ENCODE measurements around the gene DAD1. TPM values are rescaled to one million over a fixed set of nuclear protein-coding genes. Genes with fewer than 3 reads are reported as not detected.
"Not testable (repeated sequence)": the region's sequence is repeated elsewhere in the genome, so short reads cannot be mapped to it uniquely, and the experiment has no call there.

The DAD1 gene
- total RNA-seq, 1 experiment from 2014 or later = 155 TPM

GRCh38 chr14:22569106-22569736 is 19.8 kb downstream of the DAD1 start:
- Histone ChIP-seq H3K9me3 (ENCODE audit: insufficient read depth, low read depth) (no peaks in the 10 kb centered on the region), H3K4me1 (replicated peaks; ENCODE audit: insufficient read depth) (peaks cover 7% of the 10 kb centered on the region; the same call in 1 of the 2 replicates), H3K27ac (no peak overlapping the region), H3K4me2 (no peak overlapping the region), H3K79me2 (ENCODE audit: low read depth) (peaks cover 20% of the 10 kb centered on the region), H3K27me3 (ENCODE audit: insufficient read depth, low read depth) (no peaks in the 10 kb centered on the region), H3K4me3 (no peak overlapping the region), H3K9me2 (ENCODE audit: insufficient read depth) (no peaks in the 10 kb centered on the region), H3F3A (ENCODE audit: insufficient read depth, low read depth) (peaks cover 15% of the 10 kb centered on the region; the same call in 1 of the 2 replicates), H3K36me3 (ENCODE audit: low read depth) (peaks cover 30% of the 10 kb centered on the region), H2AFZ (no peak overlapping the region), H4K20me1 (ENCODE audit: insufficient read depth) (no peaks in the 10 kb centered on the region)
- ChIA-PET CTCF (interaction anchor here (0.6 to 2.0 kb wide), 2 partner anchors 84 to 124 kb away, joined by 3 to 10 read pairs; no protein-coding TSS in a partner anchor), POLR2A (ENCODE audit: unreplicated experiment) (no interaction called here)
- no TSS peak for BruUV-seq (replicated peaks)
- DNase-seq = no peak
- intact Hi-C loops (cut with micrococcal nuclease; ENCODE audit: unreplicated experiment) = no loop called here
- no peak for TF ChIP-seq EZH2 (IDR thresholded peaks at IDR 0.05; ENCODE audit: low read depth)

- H3K4me1 ChIP-seq (replicated peaks; ENCODE audit: insufficient read depth) = peaks cover 3% of the 10 kb centered on the region; the same call in 1 of the 2 replicates
- H3K9me2 ChIP-seq (ENCODE audit: insufficient read depth) = no peaks in the 10 kb centered on the region
- DNase-seq = no peak
- no TSS peak for BruUV-seq (replicated peaks)
- H3K36me3 ChIP-seq (ENCODE audit: low read depth) = peaks cover 27% of the 10 kb centered on the region
- H4K20me1 ChIP-seq (ENCODE audit: insufficient read depth) = no peaks in the 10 kb centered on the region
- no peaks in the 10 kb centered on the region for H3K9me3 ChIP-seq (ENCODE audit: insufficient read depth, low read depth)
- intact Hi-C loops (cut with micrococcal nuclease; ENCODE audit: unreplicated experiment) = no loop called here
- H3K27me3 ChIP-seq (ENCODE audit: insufficient read depth, low read depth) = no peaks in the 10 kb centered on the region
- no peak overlapping the region for H3K4me3 ChIP-seq
- ChIA-PET CTCF (interaction anchor here (0.6 kb wide), 1 partner anchor 390 kb away, joined by 5 read pairs; no protein-coding TSS in a partner anchor), POLR2A (ENCODE audit: unreplicated experiment) (no interaction called here)
- no peak overlapping the region for H3K27ac ChIP-seq
- no peak overlapping the region for H3K4me2 ChIP-seq
- H3K79me2 ChIP-seq (ENCODE audit: low read depth) = peaks cover 20% of the 10 kb centered on the region
- H2AFZ ChIP-seq = no peak overlapping the region
- peaks cover 11% of the 10 kb centered on the region; the same call in 1 of the 2 replicates for H3F3A ChIP-seq (ENCODE audit: insufficient read depth, low read depth)
- TF ChIP-seq CTCF (conservative IDR thresholded peaks at IDR 0.05) (no peak), EZH2 (IDR thresholded peaks at IDR 0.05; ENCODE audit: low read depth) (no peak)
Observed at GRCh38 chr14:22567437-22567836, 21.6 kb downstream of the DAD1 start.

GRCh38 chr14:22566845-22567244 is 22.2 kb downstream of the DAD1 start:
- Histone ChIP-seq H4K20me1 (ENCODE audit: insufficient read depth) (no peaks in the 10 kb centered on the region), H3K9me3 (ENCODE audit: insufficient read depth, low read depth) (no peaks in the 10 kb centered on the region), H3K27me3 (ENCODE audit: insufficient read depth, low read depth) (no peaks in the 10 kb centered on the region), H2AFZ (no peak overlapping the region), H3K79me2 (ENCODE audit: low read depth) (peaks cover 20% of the 10 kb centered on the region), H3K4me2 (no peak overlapping the region), H3K4me3 (no peak overlapping the region), H3K36me3 (ENCODE audit: low read depth) (peaks cover 21% of the 10 kb centered on the region; the same call in 1 of the 2 replicates), H3K9me2 (ENCODE audit: insufficient read depth) (no peaks in the 10 kb centered on the region), H3K4me1 (replicated peaks; ENCODE audit: insufficient read depth) (peaks cover 9% of the 10 kb centered on the region; the same call in 1 of the 2 replicates), H3F3A (ENCODE audit: insufficient read depth, low read depth) (peaks cover 11% of the 10 kb centered on the region; the same call in 1 of the 2 replicates), H3K27ac (no peak overlapping the region)
- ChIA-PET POLR2A (ENCODE audit: unreplicated experiment) (no interaction called here), CTCF (no interaction called here)
- BruUV-seq (replicated peaks) = no TSS peak
- no peak for DNase-seq
- intact Hi-C loops (cut with micrococcal nuclease; ENCODE audit: unreplicated experiment) = no loop called here
- TF ChIP-seq CTCF (conservative IDR thresholded peaks at IDR 0.05) (no peak), EZH2 (IDR thresholded peaks at IDR 0.05; ENCODE audit: low read depth) (no peak)

GRCh38 chr14:22566266-22566665 is 22.8 kb downstream of the DAD1 start:
- DNase-seq; POLR2A ChIA-PET (ENCODE audit: unreplicated experiment); H2AFZ ChIP-seq; H3K9me3 ChIP-seq (ENCODE audit: insufficient read depth, low read depth); BruUV-seq (replicated peaks); CTCF ChIA-PET; H4K20me1 ChIP-seq (ENCODE audit: insufficient read depth); H3K27ac ChIP-seq; H3K27me3 ChIP-seq (ENCODE audit: insufficient read depth, low read depth); intact Hi-C loops (cut with micrococcal nuclease; ENCODE audit: unreplicated experiment); H3K4me2 ChIP-seq; H3K4me3 ChIP-seq; H3K9me2 ChIP-seq (ENCODE audit: insufficient read depth): not testable (repeated sequence)
- Histone ChIP-seq H3K36me3 (ENCODE audit: low read depth) (peaks cover 20% of the 10 kb centered on the region; the same call in 1 of the 2 replicates), H3K79me2 (ENCODE audit: low read depth) (peaks cover 20% of the 10 kb centered on the region), H3K4me1 (replicated peaks; ENCODE audit: insufficient read depth) (peaks cover 15% of the 10 kb centered on the region), H3F3A (ENCODE audit: insufficient read depth, low read depth) (peaks cover 14% of the 10 kb centered on the region; the same call in 1 of the 2 replicates)
